Dedifferentiated amniotic fluid mesenchymal stem cell (primary cell): ENCODE data around the gene F8.
"Not testable (repeated sequence)": the region's sequence is repeated elsewhere in the genome, so short reads cannot be mapped to it uniquely, and the experiment has no call there.

Experiments used
- DNase-seq: peaks from one replicate; pipeline ENCODE4 v3.0.0-alpha.2; 2016; ENCODE audit errors: extremely low spot score

Gene F8

DNA sequence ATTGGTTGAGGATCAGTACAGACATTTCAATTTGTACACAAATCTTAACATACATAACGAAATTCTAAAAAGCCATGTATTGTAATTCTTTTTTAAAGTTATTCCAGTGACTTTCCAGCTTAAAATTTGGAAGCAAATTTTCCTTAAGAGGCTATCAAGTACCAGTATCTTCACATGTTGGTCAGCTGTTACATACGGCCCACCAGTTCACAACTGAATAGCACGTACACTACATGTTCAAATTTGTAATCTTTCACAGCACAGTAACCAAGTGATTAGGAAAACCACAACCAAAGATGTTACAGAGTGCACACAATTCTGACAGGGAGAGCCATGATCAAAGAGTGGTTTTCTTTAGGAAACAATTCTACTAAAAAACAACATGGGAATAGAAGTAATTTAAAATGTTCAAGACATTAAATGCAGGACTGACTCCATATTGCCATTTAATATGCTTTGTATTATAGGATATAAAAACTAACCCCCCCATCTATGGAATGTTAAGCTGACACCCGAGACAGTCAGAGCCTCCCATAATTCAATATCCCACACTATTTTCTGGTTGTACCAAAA, 206.1 kb downstream of the F8 start:
- DNase-seq, result not testable (repeated sequence)

DNA sequence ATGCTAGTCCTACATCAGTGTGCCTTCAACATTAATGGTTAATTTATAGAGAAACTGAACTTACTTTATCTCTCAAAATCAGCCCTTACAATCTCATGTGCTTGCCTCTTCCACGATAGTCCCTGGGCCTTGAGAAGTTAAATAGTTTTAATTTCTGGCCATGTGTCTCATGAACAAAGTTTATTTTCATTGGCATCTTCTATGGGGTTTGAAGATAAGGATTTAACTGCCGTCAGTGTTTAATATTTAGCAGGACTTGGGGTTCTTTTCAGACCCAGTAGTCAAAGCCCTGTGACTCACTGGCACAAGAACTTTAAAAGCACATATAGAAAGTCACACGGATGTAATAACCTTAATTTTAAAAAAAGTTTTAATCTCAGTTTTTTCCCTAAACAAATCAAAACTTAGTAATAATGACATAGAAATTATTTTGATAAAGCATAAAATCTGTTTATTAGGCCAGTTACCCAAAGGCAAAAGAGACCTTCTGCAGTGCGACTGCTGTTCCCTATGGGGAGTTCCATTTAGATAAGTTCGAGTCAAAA, 207.2 kb downstream of the F8 start:
- no peak for DNase-seq

DNA sequence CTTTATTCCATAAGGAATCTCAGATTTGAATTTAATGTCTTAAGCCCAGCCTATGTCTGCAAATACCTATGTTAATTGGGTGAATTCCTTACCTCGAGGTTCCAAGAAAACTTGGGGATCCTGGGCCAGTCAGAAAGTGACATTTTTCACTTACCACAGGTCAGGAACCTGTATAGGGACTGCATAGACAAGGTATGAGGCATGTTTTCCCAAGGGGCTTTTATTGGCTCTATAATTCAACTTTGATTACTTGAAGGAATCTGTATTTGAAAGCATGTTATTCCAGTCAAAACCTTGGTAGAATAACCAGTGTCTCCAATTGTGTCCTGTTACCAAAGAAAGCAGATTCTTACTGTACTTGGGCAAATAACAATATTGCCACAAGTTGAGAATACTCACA, 208.7 kb downstream of the F8 start:
- DNase-seq, result no peak

DNA sequence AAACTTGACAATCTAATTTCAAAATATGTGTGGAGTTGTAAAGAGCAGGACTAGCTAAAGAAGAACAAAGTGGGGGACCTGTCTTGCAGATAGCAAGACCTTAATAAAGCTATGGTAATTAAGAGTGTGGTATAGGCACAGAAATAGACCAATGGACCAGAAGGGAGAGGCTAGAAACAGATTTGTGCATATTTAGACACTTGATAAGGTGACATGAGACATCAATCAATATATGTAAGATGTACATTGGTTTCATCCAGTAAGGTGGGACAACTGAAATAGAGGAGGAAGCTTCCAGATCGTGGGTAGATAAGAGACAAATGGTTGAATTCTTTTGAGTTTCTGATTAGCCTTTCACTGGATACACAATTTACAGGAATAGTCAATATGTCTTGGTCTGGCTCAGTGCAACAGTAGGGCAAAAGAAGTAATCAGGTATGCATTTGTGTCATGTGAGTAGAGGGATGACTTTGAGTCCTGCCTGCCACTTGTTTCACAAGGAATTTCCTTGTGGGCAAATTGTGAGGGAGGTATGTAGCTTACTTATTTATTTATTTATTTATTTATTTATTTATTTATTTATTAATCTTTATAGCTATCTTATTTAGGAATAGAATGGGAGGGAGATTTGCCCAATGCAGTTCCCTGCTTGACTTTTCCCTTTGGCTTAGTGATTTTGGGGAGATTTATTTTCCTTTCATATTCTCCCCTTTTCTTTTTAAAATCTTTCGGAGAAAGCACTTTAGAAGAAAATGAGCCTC, 210.0 kb downstream of the F8 start:
- DNase-seq, result no peak

DNA sequence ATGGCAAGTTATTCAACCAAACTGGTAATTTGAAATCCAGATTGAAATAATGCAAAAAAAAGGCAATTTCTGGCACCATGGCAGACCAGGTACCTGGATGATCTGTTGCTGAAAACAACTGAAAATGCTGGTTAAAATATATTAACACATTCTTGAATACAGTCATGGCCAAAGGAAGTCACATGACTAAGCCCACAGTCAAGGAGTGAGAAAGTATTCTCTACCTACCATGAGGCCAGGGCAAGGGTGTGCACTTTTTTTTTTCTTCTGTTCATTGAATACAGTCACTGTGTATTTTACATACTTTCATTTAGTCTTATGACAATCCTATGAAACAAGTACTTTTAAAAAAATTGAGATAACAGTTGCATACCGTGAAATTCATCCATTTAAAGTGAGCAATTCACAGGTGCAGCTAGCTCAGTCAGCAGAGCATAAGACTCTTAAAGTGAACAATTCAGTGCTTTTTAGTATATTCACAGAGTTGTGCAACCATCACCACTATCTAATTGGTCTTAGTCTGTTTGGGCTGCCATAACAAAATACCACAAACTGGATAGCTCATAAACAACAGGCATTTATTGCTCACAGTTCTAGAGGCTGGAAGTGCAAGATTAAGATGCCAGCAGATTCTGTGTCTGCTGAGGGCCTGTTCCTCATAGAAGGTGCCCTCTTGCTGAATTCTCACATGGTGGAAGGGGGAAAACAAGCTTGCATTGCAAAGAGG, 212.4 kb downstream of the F8 start:
- no peak for DNase-seq

DNA sequence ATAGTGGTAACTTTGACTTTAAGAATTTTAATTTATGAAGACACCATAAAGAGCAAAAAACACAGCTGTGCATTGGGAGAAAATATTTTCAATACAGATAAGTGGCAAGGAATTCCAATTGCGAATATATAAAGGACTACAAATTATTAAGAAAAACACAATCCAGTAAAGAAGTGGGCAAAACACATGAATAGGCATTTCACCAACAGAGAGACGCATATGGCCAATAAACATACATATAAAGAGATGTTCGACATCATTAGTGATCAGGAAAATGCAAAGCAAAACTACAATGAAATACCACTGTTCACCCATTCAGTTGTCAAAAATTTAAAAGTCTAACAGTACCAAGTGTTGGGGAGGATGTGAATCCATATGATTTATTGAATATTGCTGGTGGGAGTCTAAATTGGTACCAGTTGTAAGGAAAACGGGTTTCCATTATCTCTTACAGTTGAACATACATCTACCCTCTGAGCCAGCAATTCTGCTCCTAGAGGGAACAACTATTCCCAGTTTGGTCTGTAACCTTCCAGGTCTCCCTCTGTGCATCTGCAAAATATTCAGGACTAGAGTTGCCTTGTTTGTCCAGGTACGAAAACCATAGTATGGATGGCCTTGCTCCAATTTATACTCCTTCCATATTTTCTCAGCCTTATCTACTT, 215.6 kb downstream of the F8 start:
- no peak for DNase-seq

DNA sequence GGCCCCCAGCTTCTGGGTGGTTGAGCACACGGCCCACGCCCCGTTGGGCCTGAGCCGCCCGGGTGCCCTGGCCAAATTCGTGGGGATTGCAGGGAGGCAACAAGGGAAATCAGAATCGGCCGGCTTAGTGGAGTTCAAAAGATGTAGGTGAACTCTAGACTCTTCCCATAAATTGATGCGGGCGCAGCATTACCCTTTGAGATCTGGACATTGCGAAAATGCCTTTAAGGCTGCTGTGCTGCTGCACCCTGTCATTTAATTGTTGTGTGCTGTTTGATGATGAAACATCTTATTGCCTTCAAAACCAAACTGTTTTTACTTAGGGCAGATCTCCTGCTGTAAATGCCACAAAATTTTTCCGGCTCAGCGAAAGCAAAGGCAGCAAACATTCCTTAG, 216.8 kb downstream of the F8 start:
- no peak for DNase-seq

DNA sequence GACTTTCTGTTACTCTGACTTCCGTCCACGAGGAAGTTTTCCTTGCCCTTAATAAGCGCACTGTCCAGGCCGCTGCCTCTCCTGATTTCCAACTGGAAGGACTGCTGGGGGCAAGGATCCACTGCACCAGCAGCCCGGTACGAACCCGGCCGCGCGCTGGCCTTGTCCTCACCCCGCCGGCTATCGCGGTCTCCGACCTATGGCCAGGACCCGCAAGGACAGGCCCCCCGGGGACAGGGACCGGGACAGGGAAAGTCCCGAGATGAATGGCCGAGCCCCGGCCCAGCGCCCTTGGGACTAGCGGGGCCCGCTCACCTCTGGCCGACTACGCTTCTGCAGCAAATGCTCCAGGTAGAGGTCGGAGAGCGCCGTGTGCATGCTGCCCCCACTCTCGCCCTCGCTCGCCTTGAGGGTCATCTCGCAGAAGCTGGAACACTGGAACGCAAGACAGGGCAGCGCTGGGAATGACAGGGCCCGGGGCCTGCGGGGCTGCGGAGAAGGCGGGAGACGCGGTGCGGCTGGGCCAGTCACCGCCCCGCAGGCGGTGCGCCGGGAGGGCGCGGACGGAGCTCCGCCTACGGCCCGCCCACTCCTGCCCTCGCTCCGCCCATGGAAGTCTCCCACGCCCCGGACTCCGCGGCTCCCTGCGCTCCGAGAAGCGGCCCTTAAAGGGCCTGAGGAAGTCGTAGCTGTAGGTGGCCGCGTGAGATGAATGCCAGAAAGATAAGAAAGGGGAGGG, 217.4 kb downstream of the F8 start, which contains the start of gene MPP1:
MPP1 (minus strand) TSS at position 529 of the 739 bp plus-strand sequence; CDS start at position 417, 112 bp downstream.
- DNase-seq, result peak; percentile 52

DNA sequence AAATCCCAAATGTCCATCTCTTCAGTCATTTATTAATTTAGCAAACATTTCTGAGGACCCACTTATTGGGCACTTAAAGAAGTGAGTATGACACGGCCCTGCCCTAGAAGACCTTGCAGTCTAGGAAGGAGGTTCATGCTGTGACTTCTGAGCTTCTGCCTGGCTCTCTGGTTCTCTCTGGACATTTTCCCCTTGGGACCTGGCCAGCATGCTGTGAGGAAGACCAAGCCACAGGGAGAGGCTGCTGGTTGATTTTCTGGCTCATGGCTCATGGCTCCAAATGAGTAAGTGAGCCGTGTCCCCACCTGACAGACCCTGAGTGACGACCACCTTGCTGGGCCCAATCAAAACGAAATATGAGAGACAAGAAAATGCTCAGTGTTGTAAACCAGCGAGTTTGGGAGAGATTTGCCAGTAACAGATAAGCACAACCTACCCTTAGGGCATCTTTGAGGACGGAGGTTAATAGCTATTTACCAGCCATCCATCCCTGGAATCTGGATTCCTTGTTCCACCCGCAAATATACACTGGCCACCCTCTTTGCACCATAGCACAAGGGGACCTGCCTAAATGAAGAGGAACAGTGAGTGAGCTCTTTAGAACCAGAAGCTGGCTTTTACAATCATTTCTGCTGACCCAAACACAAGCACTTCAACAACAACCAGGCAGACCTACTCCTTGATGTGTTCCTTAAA, 218.1 kb downstream of the F8 start:
- no peak for DNase-seq

DNA sequence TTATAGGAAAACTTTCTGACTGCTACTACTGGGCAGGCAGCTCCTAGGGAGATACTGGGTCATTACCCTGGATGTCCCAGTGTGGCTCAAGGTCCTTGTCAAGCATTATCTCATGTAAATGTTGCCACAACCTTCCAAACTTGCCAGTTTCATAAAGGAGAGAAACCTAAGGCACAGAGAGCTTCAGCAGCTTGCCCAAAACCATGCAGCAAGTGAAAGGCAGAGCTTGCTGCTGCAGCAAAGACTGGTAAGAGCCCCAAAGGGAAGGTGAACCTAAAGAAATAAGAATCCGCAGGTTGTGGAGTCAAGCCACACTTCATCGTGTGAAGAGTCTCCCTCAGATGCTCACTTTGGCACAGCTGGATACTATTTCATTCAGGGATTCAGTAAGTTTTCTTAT, 219.6 kb downstream of the F8 start:
- no peak for DNase-seq

DNA sequence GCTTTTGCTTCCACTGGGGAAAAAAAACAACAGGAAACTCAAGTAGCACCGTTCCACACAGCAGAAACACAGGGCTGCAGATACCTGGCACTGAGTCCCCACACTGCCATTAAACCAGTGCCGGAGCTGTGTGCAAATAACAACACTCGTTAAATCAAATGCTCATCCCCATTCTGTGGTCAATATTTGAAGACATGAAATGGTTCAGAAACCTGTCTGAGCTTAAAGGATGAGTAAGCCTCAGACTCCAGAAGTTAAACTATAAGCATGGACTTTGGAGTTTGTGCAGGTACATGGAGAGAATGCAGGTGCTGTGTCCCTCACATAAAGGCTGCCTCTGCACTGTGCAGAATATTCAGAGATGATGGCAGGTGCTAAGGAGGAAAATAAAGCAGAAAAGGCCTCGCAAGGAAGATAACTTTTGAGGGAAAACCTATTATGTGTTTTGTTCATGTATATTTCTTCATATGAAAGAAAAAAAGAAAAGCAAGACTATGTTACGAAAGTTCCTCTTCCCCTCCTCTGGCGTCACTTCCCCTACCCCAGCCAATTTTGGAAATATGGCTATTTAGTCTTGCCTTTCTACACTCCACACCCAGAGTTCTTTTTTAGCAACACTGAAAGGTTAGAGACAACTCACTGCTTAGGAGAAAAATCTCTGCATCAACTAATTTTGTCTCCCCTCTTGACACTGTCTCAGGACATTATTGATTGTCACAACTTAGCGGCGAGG, 221.9 kb downstream of the F8 start:
- DNase-seq, result no peak

DNA sequence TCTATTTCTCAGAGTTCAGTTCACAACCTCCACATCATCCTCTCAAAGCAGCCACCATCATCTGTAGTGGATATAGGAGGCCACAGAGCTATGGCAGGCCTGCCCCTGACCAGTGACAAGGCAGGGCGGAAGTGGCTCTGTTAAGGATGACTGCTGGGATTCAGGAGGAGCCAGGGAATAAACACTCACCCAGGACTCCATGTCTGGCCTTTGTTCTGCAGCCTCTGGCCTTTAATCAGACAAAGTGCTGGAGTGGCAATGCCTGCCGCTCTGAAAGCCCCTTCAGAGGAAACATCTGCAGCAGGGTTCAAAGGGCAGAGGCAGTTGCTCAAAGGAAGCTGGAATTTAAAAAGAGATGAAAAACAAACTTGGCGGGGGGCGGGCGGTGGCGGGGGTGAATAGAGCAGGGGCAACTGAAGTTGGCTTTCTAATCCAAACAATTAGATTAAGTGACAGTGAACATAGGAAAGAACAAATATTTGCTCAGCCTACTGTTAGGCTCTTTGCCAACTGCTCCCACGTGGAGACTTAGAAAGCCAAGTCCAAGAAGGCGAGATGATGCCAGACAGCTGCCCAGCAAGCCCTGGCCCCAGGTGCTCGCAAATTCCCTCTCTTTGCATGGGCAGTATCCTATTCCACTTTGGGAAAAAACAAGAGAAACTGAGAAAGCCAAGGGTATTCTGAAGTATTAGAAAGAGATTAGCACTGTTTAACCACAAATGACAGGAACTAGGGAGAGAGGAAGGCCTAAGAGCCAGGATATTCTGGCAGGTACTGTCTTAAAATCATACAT, 222.8 kb downstream of the F8 start:
- DNase-seq, result no peak

DNA sequence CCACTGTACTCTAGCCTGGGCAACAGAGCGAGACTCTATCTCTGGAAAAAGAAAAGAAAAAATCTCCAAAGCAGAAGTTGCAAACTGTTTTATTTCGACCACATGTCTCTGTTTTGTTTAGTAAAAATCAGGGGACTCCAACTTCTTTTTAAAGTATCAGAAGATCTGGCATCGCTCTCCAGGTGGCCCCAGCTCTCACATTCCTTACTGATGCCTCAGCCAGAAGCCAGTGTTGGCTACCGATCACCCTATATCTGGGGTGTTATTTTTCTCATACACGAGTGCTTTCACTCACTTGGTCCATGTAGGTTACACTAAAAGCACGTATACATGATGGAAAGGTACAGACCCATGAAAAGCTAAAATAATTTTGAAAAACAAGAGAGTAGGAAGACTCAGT, 225.5 kb downstream of the F8 start:
- no peak for DNase-seq

DNA sequence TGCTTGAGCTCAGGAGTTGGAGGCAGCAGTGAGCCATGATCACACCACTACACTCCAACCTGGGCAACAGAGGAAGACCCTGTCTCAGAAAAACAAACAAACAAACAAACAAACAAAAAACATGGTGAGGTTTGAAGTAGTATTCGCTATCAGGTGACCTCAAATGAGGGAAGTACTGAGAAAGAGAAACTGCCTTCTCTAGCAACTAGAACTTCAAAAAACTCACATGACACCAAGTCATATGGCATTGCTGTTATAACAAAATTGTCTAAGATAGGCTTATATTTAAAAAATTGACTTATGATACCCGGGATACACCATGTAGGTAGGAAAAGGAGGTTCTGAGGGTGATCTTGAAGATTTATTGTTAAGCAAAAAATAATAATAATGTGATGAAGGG, 227.5 kb downstream of the F8 start:
- no peak for DNase-seq

DNA sequence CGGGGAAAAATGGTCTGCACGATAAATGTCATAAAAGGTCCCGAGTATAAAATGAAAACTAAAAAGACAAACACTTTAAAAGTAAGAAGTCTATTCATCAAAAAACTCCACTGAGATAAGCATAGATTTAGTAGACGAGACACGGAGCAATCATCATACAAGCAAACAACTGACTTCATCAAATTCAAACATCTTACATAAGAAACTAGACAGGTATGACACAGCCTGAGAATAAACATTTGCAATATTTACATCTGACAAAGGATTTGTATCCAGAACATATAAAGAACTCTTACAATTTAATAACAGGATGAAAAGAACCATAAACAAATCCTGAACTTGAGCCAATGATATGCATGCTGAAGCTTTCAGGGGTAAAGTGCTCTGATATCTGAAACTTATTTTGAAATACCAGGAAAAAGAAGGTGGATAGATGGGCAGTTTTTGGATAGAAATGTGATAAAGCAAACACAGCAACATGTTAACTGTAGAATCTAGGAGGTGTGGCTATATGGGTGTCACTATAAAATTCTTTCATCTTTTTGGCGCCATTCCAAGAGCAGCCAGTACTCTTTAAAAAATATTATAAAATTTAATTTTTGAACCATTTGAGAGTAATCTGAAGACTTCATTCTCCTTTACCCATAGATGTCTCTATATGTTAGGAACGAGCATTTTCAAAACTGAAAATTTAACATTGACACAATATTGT, 229.3 kb downstream of the F8 start:
- no peak for DNase-seq

DNA sequence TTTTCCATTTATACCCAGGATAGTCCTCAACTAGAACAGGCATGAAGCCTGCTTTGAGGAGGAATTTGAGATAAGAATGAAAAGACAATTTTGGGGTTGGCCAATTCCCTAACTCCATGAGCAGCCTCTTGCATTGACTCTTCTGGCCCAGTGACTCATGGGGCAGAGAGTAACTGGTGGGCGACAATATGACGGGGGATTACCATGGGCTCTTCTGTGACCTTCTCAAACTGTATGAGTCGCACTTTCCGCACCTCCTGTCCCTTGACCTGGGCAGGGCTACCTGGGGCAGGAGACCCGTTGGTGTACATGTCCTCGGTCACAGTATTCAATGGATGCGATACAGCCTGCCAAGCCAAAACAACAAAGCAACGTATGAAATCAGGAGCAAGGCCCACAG, 230.6 kb downstream of the F8 start:
- DNase-seq, result no peak

DNA sequence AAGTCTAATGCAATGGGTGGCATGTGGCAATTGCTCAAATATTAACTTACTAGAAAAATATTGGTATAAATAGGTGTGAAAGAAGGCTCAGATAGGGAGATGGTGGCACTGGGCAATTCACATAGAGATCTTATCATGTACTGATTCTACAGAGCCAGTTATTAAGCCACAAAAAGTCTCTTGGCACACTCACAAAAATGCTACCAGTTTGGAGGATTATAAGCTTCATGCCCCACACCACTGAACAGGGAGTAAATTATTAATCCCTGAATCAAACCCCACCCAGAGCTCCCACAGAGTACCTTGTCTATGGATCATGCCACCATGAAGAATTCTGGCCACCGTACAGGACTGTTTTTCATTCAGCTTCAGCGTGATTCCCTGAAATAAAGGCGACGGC, 231.1 kb downstream of the F8 start:
- no peak for DNase-seq
